ENCODE data around the gene MTUS2. TPM values are rescaled to one million over a fixed set of nuclear protein-coding genes. Genes with fewer than 3 reads are reported as not detected.

The MTUS2 gene
- total RNA-seq, 1 experiment from 2014 or later, result 0.11 TPM

DNA sequence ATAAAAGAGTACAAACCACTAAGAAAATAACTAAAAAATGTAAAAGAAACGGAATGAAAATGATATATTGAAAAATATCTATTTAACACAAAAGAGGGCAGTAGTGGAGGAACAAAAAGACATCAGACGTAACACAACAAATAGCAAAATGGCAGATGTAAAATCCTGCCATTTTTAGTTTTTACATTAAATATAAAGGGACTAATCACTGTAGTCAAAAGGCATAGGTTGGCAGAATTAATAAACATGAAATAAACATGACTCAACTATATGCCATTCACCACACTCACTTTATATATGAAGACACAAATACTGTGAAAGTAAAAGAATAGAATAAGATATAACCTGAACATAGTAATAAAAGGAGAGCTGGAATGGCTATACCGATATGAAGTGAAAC, 11.0 kb downstream of the MTUS2 start:
- H3K27ac ChIP-seq (ENCODE audit: low read depth, low read length, poor library complexity, severe bottlenecking), result no peak overlapping the region
- H3K36me3 ChIP-seq (ENCODE audit: insufficient read depth, low read length, poor library complexity, severe bottlenecking), result no peaks in the 10 kb centered on the region
- no peak for DNase-seq (ENCODE audit: low spot score)
- ChIA-PET POLR2A (ENCODE audit: low non-redundant PET) (no interaction called here), CTCF (no interaction called here)
- no peak for TF ChIP-seq EZH2 (IDR thresholded peaks at IDR 0.05; ENCODE audit: borderline replicate concordance, low read depth, low read length, poor library complexity, severe bottlenecking)
- TF ChIP-seq, protein P1, sequence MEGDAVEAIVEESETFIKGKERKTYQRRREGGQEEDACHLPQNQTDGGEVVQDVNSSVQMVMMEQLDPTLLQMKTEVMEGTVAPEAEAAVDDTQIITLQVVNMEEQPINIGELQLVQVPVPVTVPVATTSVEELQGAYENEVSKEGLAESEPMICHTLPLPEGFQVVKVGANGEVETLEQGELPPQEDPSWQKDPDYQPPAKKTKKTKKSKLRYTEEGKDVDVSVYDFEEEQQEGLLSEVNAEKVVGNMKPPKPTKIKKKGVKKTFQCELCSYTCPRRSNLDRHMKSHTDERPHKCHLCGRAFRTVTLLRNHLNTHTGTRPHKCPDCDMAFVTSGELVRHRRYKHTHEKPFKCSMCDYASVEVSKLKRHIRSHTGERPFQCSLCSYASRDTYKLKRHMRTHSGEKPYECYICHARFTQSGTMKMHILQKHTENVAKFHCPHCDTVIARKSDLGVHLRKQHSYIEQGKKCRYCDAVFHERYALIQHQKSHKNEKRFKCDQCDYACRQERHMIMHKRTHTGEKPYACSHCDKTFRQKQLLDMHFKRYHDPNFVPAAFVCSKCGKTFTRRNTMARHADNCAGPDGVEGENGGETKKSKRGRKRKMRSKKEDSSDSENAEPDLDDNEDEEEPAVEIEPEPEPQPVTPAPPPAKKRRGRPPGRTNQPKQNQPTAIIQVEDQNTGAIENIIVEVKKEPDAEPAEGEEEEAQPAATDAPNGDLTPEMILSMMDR (conservative IDR thresholded peaks at IDR 0.05; ENCODE audit: low read depth, low read length), result no peak
- H3K27me3 ChIP-seq (replicated peaks; ENCODE audit: insufficient read depth, low read depth, low read length, poor library complexity), result peaks cover 16% of the 10 kb centered on the region
- BruUV-seq (replicated peaks), result no TSS peak
- no peaks in the 10 kb centered on the region for H3K4me1 ChIP-seq (ENCODE audit: insufficient read depth, low read length, poor library complexity, severe bottlenecking)
- H3K4me3 ChIP-seq (ENCODE audit: low read depth, low read length, poor library complexity, severe bottlenecking), result no peak overlapping the region
- H3K9me3 ChIP-seq (ENCODE audit: low read depth, low read length, poor library complexity, severe bottlenecking), result peaks cover 14% of the 10 kb centered on the region
- intact Hi-C loops (cut with micrococcal nuclease; ENCODE audit: unreplicated experiment), result no loop called here

DNA sequence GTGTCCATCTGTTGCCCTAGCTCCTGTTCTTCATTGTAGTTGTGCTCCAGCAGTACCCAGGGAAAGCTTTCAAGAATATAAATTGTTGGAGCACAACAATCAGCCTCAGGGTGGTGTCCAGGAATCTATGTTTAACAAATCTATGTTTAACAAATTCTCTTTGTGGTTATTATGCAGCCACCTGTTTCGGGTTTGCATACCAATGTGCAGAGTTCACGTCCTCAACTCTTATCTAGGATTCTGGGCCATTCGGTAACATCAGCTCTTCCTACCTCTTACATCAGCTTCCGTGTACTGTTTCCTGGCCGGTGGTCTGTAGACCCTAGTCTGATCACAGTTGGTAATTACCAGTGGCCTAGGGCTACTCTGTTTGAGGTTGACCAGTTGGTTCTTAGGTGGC, 17.0 kb downstream of the MTUS2 start:
- no peak overlapping the region for H3K27ac ChIP-seq (ENCODE audit: low read depth, low read length, poor library complexity, severe bottlenecking)
- H3K36me3 ChIP-seq (ENCODE audit: insufficient read depth, low read length, poor library complexity, severe bottlenecking), result no peaks in the 10 kb centered on the region
- no peaks in the 10 kb centered on the region for H3K4me1 ChIP-seq (ENCODE audit: insufficient read depth, low read length, poor library complexity, severe bottlenecking)
- no peak overlapping the region for H3K4me3 ChIP-seq (ENCODE audit: low read depth, low read length, poor library complexity, severe bottlenecking)
- intact Hi-C loops (cut with micrococcal nuclease; ENCODE audit: unreplicated experiment), result no loop called here
- CTCF ChIA-PET, result interaction anchor here (0.6 kb wide), 1 partner anchor 17 kb away, joined by 3 read pairs; the partner anchor contains the start of gene MTUS2
- TF ChIP-seq EZH2 (IDR thresholded peaks at IDR 0.05; ENCODE audit: borderline replicate concordance, low read depth, low read length, poor library complexity, severe bottlenecking), result no peak
- TF ChIP-seq, protein P1 (conservative IDR thresholded peaks at IDR 0.05; ENCODE audit: low read depth, low read length), result no peak
- no TSS peak for BruUV-seq (replicated peaks)
- POLR2A ChIA-PET (ENCODE audit: low non-redundant PET), result no interaction called here
- no peak for DNase-seq (ENCODE audit: low spot score)
- H3K27me3 ChIP-seq (replicated peaks; ENCODE audit: insufficient read depth, low read depth, low read length, poor library complexity), result peaks cover 17% of the 10 kb centered on the region
- no peaks in the 10 kb centered on the region for H3K9me3 ChIP-seq (ENCODE audit: low read depth, low read length, poor library complexity, severe bottlenecking)

DNA sequence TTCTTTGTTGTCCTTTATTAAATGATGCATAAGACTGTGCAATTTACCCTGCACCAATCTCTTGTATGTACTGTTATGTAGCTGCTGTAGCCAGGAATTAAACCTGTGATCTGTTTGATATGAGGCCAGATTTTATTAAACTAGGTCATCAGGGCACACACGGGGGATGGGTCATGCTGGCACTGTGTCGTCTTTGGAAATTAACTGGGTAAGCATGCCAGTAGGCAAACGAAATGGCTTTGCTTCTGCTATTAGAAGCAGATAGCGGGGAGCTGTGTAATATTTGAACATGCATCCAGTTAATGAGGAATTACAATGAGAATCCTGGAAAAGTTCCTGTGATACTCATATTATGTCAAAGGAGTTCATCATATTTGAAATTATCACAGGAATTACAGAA, 23.5 kb downstream of the MTUS2 start:
- TF ChIP-seq, protein P1 (conservative IDR thresholded peaks at IDR 0.05; ENCODE audit: low read depth, low read length), result no peak
- TF ChIP-seq EZH2 (IDR thresholded peaks at IDR 0.05; ENCODE audit: borderline replicate concordance, low read depth, low read length, poor library complexity, severe bottlenecking), result no peak
- Histone ChIP-seq H3K4me3 (ENCODE audit: low read depth, low read length, poor library complexity, severe bottlenecking) (no peak overlapping the region), H3K9me3 (ENCODE audit: low read depth, low read length, poor library complexity, severe bottlenecking) (no peaks in the 10 kb centered on the region), H3K36me3 (ENCODE audit: insufficient read depth, low read length, poor library complexity, severe bottlenecking) (no peaks in the 10 kb centered on the region), H3K27ac (ENCODE audit: low read depth, low read length, poor library complexity, severe bottlenecking) (no peak overlapping the region), H3K27me3 (replicated peaks; ENCODE audit: insufficient read depth, low read depth, low read length, poor library complexity) (peaks cover 9% of the 10 kb centered on the region), H3K4me1 (ENCODE audit: insufficient read depth, low read length, poor library complexity, severe bottlenecking) (no peaks in the 10 kb centered on the region)
- POLR2A ChIA-PET (ENCODE audit: low non-redundant PET), result interaction anchor here (0.7 kb wide), 1 partner anchor 425 kb away, joined by 3 read pairs; no protein-coding TSS in a partner anchor
- no peak for DNase-seq (ENCODE audit: low spot score)
- BruUV-seq (replicated peaks), result no TSS peak
- CTCF ChIA-PET, result no interaction called here
- intact Hi-C loops (cut with micrococcal nuclease; ENCODE audit: unreplicated experiment), result no loop called here
